HG02798 (cell line): ENCODE results near the gene STRA8.

Experiments
- ATAC-seq: cut with Tn5 transposase; IDR thresholded peaks from one replicate; pipeline ENCODE4 v1.9.1; 2021; ENCODE audit warnings: mild to moderate bottlenecking; ENCODE audit not compliant: unreplicated experiment, poor library complexity

Gene STRA8

DNA sequence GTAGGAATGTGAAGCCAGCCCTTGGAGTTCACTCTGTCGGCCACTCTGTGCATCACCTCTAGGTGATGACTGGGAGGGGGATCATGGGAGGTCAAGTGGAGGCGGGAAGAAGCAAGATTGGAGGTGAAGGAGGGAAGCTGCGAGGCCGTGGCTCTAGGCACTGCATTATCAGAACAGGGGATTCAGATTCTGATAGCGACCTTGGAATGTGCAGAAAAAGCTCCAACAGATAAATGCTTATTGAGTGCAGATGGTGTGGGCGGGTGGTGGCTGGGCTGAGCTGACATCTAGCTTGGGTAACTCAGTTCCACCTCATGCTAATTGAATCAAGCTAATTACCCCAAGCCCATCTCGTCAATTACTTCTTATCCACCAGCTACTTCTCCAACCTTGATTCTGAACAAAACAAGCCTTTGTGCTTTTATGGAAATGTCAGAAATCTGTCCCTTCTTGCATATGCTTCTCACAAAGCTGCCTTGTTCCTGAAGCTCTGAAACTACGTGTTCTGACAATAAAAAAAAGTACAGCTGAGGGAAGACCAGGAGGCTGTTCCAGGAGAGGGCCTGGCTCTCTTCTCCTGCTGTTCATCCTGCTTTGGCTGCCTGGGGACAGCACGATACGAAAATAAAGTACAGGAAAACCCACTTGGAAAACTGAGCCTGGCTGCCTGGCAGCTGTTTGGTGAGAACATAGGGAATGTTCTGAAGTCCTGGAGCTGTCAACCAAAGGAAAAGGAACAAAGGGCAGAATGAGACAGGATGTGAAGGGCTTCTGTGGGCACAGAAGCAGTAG is 27.5 kb downstream of the STRA8 start:
- ATAC-seq = no peak

- no peak for ATAC-seq
These were observed 29.1 kb downstream of the STRA8 start for GRCh38 chr7:135262623-135263320.

DNA sequence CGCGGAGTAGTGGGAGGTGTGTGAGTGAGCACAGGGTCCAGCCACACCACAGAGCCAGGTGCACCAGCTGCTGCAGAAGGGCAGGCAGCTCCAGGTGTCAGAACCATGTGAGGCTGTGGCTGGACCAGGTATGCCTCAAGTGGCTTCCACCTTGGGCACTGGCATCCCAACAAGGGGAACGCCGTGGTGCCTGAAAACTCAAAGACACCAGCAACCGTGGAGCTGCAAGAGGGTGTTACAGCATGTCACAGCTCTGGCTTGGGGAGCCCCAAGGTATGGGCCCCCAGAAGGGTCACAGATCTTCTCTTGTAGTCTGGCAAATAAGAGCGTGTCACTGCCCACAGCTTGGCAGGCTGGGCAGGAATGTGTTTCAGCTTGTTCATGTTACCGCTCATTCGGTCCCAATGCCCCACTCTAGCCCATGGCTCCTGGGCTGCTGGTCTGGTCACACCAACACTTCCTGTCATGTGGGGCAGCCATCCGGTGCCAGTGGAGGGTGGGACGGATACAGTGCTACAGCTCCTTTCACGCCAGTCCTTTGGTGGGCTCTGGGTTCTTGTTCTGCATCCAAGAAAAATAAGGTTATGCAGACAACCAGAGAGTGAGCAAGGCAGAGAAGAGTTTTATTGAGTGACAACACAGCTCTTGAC is 29.8 kb downstream of the STRA8 start:
- no peak for ATAC-seq

DNA sequence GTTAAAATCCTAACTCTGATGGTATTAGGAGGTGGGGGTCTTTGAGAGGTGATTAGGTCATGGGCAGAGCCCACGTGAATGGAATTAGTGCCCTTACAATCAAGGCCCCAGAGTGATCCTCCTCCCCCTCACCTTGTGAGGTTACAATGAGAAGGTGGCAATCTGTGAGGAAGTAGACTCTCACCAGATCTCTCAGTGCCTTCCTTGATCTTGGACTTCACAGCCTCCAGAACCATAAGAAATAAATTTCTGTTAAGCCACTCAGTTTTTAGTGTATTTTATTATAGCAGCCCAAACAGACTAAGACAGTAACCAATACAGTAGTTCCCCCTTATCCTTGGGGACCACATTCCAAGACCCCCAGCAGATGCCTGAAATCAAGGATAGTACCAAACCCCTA is 32.0 kb downstream of the STRA8 start:
- no peak for ATAC-seq

- no peak for ATAC-seq
These were observed 36.3 kb downstream of the STRA8 start for GRCh38 chr7:135269921-135270320.

DNA sequence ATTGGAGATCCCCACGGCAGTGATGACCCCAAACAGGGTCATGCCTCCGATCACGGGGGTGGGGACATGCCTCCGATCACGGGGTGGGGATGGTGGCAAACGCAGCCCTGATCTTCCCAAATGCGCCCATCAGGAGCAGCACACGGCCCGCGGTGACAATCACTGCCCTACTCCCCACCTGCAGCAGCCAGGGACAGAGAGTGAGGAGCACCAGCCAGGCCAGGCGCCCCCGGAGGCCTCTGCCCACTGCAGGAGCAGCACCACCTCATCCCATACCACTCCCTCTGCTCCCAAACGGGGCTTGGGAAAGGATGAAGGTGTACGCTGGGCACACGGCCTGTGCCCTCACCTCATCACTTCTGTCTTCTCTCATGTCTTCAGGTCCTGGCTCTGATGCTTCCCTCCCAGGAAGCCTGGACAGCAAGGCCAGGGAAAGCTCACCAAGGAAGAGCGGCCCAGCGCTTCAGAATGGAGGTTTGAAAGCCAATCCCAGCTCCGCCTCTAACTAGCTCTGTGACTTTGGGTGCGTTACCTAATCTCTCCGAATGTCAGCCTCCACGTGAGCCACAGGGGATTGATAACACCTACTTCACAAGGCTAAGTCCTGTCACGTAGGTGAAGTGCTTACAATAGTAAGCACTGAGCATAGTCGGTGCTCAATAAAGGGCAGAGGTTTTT is 37.1 kb downstream of the STRA8 start:
- no peak for ATAC-seq

GRCh38 chr7:135271255-135271615 is 37.6 kb downstream of the STRA8 start:
- no peak for ATAC-seq

DNA sequence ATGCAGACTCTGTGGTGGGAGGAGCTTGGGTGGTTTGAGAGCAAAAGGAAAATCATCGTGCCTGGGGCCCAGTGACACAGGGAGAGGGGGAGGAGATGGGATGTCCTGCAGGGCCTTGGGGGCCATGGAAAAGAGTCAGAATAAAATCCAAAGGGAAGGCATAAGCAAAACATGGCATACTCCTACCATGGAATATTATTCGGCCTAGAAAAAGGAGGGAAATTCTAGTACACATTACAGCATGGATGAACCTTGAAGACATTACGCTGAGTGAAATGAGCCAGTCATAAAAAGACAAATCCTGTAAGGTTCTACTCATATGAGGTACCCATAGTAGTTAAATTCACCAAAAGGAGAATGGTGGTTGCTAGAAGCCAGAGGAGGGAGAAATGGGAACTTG is 38.7 kb downstream of the STRA8 start:
- ATAC-seq = no peak

- no peak for ATAC-seq
These were observed 39.9 kb downstream of the STRA8 start for GRCh38 chr7:135273581-135273980.

DNA sequence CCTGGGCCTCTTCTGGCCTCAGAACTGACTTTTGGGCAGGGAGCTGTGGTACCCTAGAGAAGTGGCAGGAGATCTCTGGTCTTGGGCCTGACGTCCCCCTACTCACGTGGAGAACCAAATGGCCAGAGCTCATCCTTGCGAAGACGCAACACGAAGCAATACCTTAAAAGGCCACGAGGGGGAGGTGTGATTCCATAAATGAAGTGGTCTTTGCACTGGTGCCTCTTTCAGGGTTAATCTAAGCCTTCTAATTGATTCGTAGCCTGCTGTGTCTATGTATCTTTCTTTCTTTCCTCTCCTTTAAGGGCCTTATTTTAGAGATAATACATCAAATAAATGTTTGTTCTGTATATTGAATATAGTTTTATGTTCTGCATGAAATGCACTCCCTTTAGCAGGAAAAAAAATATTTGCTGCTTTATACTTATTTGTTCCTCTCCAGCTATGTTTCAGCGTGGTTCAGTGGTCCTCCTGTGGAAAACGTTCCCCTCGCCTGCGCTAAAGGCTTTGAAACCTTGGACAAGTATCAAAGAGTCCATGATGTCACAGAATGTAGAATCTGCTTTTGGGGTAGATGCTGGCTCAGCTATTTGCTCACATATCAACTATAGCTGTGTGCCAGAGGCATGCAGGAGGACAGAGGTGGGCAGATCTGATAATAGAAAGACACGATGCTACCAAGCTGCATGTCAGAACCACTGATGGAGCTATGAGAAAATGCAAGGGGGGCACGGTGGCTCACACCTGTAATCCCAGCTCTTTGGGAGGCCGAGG is 41.0 kb downstream of the STRA8 start:
- ATAC-seq = peak; percentile 77

GRCh38 chr7:135275971-135276580 is 42.4 kb downstream of the STRA8 start:
- ATAC-seq = no peak

DNA sequence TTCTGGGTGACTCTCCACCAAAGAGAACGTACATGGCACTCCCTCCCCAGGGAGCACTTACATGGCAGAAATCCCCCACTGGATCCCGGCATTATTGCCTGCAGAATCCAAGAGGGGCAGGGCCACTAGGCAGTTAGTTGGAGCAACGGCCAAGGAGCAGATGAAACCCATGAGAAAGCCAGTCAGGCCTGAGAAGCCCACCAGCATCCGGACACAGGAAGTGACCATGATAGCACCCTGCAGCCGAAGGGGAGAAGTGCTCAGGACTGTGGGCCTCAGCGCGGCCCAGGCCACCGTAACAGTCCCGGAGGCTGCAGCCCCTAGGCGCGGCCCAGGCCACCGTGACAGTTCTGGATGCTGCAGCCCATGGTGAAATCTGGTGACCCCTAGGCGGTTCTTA is 43.5 kb downstream of the STRA8 start:
- no peak for ATAC-seq

DNA sequence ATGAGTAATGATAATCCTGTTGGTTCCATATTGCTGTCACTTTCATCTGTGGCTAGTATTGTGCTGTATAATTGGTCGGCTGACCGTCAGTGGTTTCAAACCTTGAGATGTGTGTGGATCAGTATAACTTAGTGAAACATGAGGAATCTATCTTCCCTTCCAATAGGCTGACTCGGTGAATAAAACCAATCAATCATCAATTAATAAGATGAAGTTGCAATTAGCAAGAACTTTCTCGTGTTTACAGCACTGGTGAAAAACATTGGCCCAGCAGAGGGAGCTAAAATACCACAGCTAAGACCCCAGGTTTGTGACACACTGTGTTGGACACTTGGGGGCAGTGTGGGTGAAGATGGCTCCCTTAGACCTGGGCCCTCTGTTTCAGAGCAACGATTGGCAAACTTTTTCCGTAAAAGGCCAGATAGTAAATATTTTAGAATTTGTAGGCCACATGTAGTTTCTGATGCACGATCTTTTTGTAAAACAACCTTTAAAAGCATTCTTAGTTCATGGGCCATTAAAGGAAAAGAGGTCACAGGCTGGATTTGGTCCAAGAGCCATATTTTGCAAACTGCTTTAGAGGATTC is 47.8 kb downstream of the STRA8 start:
- peak; percentile 99 for ATAC-seq

DNA sequence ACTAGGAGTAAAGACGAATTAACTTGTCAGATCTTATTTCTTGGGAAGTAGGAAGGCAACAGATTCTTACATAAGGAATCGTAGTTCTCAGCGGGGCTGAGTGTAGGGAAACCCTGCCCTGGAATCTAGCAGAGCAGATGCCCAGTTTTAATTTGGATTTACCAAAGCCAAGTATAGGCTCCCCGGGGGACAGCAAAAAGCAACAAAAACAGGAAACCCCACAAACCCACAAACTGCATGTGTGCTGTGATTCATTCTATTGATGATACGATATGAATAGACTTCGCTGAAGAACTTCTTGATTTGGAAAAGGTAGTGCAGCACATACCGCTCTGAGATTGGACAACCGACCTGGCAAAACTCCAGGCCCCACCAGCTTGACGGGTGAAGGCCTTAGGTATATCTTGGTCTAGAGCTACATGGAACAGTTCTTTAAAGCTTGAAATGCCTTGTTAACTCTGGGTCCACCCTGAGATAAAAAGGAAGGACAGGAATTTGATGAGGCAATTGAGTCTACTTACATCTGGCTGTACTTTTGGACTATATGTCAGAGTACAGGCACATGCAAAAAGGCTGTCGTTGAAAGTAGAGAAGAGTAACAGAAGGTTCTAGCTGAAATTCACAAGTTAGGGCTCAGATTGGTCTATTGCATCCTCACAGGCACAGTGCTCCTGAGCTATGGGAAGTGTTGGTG is 49.1 kb downstream of the STRA8 start:
- ATAC-seq = no peak

- no peak for ATAC-seq
These were observed 50.5 kb downstream of the STRA8 start for GRCh38 chr7:135283959-135284638.

- no peak for ATAC-seq
These were observed 52.1 kb downstream of the STRA8 start for GRCh38 chr7:135285547-135286233.

DNA sequence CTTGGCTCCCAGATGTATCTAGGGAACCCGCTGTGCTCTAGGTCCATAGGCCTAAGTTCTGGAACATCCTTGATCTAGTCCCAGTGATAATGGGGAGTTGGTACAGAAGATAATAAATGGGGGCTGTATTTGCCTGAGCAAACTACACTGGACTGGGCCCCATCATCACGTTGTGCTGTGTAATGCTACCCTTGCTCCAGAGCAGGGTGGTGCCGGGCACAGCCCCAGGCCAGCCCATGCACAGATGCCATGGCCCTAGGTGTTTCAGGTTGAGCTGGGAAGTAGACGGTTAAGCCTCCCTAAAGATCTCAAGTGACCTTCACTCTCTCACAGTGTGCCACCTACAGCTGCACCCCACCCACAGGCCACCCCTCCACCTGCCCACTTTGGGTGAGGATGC is 53.2 kb downstream of the STRA8 start:
- ATAC-seq = no peak

GRCh38 chr7:135290594-135290993 is 57.0 kb downstream of the STRA8 start:
- ATAC-seq = no peak
